GM12878 (cell line): ENCODE data around the gene IP6K3. TPM values are rescaled to one million over a fixed set of nuclear protein-coding genes. Genes with fewer than 3 reads are reported as not detected.

Source experiments
- ATAC-seq: fragments of 200-7000 bp; cut with Tn5 transposase; 3 replicates; pipeline ENCODE4 v1.9.1; 2020; ENCODE audit warnings: mild to moderate bottlenecking, moderate library complexity
- BruUV-seq: library from RNA; stranded (reverse); fragments of 400-500 nt; replicated peaks from 2 replicates; lab custom pipeline; 2021; lab: Mats Ljungman, UMichigan
- CTCF ChIA-PET: fragments of 300-600 bp; sonication (Branson Sonifier 250); formaldehyde crosslinking; extraction: SDS; loops from one replicate; lab custom pipeline; 2021; ENCODE audit warnings: inconsistent platforms; lab: Yijun Ruan, JAX
- POLR2A ChIA-PET: fragments of 350-600 bp; formaldehyde crosslinking; extraction: SDS; loops from one replicate; lab custom pipeline; 2021; ENCODE audit warnings: inconsistent platforms; lab: Charles Lee
- RAD21 ChIA-PET: fragments of 300-600 bp; sonication (Branson Sonifier 250); formaldehyde crosslinking; loops from one replicate; lab custom pipeline; 2023; ENCODE audit warnings: antibody characterized with exemption; ENCODE audit not compliant: unreplicated experiment; lab: Charles Lee
- SMC1A ChIA-PET: fragments of 300-600 bp; sonication (Branson Sonifier 250); formaldehyde crosslinking; loops from one replicate; lab custom pipeline; 2023; ENCODE audit not compliant: unreplicated experiment, uncharacterized antibody; lab: Charles Lee
- DNase-seq: peaks from one replicate; pipeline ENCODE4 v3.0.0-alpha.2; 2011; ENCODE audit warnings: low read depth, low spot score
- FAIRE-seq: peaks from 3 replicates; lab custom pipeline; 2011; peaks lifted over from hg19 to GRCh38; lab: Jason Lieb, UNC
- H2AFZ ChIP-seq: 2 replicates; pipeline ENCODE4 v1.6.0; 2011; ENCODE audit warnings: low read depth, low read length, control low read depth; ENCODE audit not compliant: control insufficient read depth
- H3K27ac ChIP-seq: 2 replicates; pipeline ENCODE4 v1.5.1; 2011; ENCODE audit warnings: control low read depth; ENCODE audit not compliant: control insufficient read depth, insufficient read depth
- H3K27me3 ChIP-seq, 2 experiments: replicated peaks in 1 of 2; 2 replicates each; pipeline versions ENCODE4 v1.6.0 to v1.6.1; 2011; ENCODE audit warnings: low read length in 1 of 2; ENCODE audit not compliant: control insufficient read depth in 2 of 2, insufficient read depth in 2 of 2
- H3K36me3 ChIP-seq, 2 experiments: 2 replicates each; pipeline ENCODE4 v1.5.1; 2011; ENCODE audit warnings: low read length in 1 of 2; ENCODE audit not compliant: control insufficient read depth in 2 of 2, insufficient read depth in 2 of 2
- H3K4me1 ChIP-seq: 2 replicates; pipeline ENCODE4 v1.6.1; 2011; ENCODE audit warnings: mild to moderate bottlenecking, low read length, moderate library complexity, mixed read lengths; ENCODE audit not compliant: control insufficient read depth, insufficient read depth
- H3K4me2 ChIP-seq: 2 replicates; pipeline ENCODE4 v1.6.0; 2011; ENCODE audit warnings: control low read depth; ENCODE audit not compliant: control insufficient read depth, insufficient read depth
- H3K4me3 ChIP-seq: fragments of 200-600 bp; sonication (generic); 2 replicates; pipeline ENCODE4 v1.5.1; 2016
- H3K79me2 ChIP-seq: 2 replicates; pipeline ENCODE4 v1.6.0; 2011; ENCODE audit warnings: low read length; ENCODE audit not compliant: control insufficient read depth, insufficient read depth
- H3K9ac ChIP-seq: 2 replicates; pipeline ENCODE4 v1.8.0; 2011; ENCODE audit warnings: low read length, control low read depth, mixed read lengths; ENCODE audit not compliant: control insufficient read depth, insufficient read depth
- H3K9me3 ChIP-seq: replicated peaks from 3 replicates; pipeline ENCODE4 v1.5.1; 2011; ENCODE audit warnings: mild to moderate bottlenecking, low read length; ENCODE audit not compliant: control insufficient read depth, insufficient read depth
- H4K20me1 ChIP-seq: 2 replicates; pipeline ENCODE4 v1.6.0; 2011; ENCODE audit not compliant: control insufficient read depth, insufficient read depth
- BACH1 ChIP-seq: fragments of 450-650 bp; IDR thresholded peaks from 2 replicates; pipeline ENCODE4 v1.6.1; 2017; ENCODE audit warnings: mild to moderate bottlenecking, borderline replicate concordance
- BHLHE40 ChIP-seq, 2 experiments: fragments of 450-650 bp in 1 of 2; IDR thresholded peaks; 2 replicates each; pipeline ENCODE4 v1.6.1; 2011 to 2017; ENCODE audit warnings: low read depth in 2 of 2, borderline replicate concordance in 1 of 2, improper control_type of control experiment in 1 of 2, low read length in 1 of 2, mild to moderate bottlenecking in 1 of 2
- CBX5 ChIP-seq: sonication (generic); IDR thresholded peaks from 2 replicates; pipeline ENCODE4 v1.6.1; 2016; ENCODE audit warnings: low read depth, moderate library complexity, mild to moderate bottlenecking, inconsistent platforms
- CHD4 ChIP-seq: fragments of 200-600 bp; sonication (generic); IDR thresholded peaks from 2 replicates; pipeline ENCODE4 v1.6.1; 2016; ENCODE audit warnings: mild to moderate bottlenecking
- IKZF1 ChIP-seq: fragments of 450-650 bp; conservative IDR thresholded peaks from 2 replicates; pipeline ENCODE4 v1.6.1; 2017; ENCODE audit warnings: antibody characterized with exemption, mild to moderate bottlenecking
- JUNB ChIP-seq: IDR thresholded peaks from 2 replicates; pipeline ENCODE4 v1.6.1; 2016; ENCODE audit warnings: antibody characterized with exemption, mild to moderate bottlenecking
- PML ChIP-seq: IDR thresholded peaks from 2 replicates; pipeline ENCODE4 v1.6.1; 2012; ENCODE audit warnings: low read length, inconsistent platforms
- RAD21 ChIP-seq: IDR thresholded peaks from 2 replicates; pipeline ENCODE4 v1.6.1; 2011; ENCODE audit warnings: mild to moderate bottlenecking, low read depth, low read length, moderate library complexity; ENCODE audit not compliant: insufficient read depth
- SIN3A ChIP-seq: IDR thresholded peaks from 2 replicates; pipeline ENCODE4 v1.6.1; 2012; ENCODE audit warnings: low read depth, low read length, improper control_type of control experiment
- SP1 ChIP-seq: IDR thresholded peaks from one replicate; pipeline ENCODE4 v1.6.1; 2011; ENCODE audit warnings: low read depth, low read length
- SPI1 ChIP-seq: IDR thresholded peaks from 2 replicates; pipeline ENCODE4 v1.6.1; 2011; ENCODE audit warnings: low read depth, mild to moderate bottlenecking, low read length, moderate library complexity, borderline replicate concordance; ENCODE audit not compliant: insufficient read depth
- TBL1XR1 ChIP-seq: IDR thresholded peaks from 2 replicates; pipeline ENCODE4 v1.6.1; 2012; ENCODE audit warnings: low read depth, low read length, improper control_type of control experiment
- WGBS: methylation state at CpG from one replicate; pipeline ENCODE4 v1.1.6; 2016; ENCODE audit warnings: low lambda C conversion rate; ENCODE audit not compliant: insufficient replicate concordance, insufficient coverage; ENCODE audit errors: missing lambda C conversion rate; 5-methylcytosine and 5-hydroxymethylcytosine counted together
- in situ Hi-C: fragments of 300-500 bp; cut with MboI; formaldehyde crosslinking; loops from 9 replicates; pipeline ENCODE4 v1.14.3; 2018; ENCODE audit warnings: mixed read lengths
- intact Hi-C: fragments of 100-400 bp; cut with micrococcal nuclease; formaldehyde crosslinking; loops from one replicate; pipeline ENCODE4 v1.14.2; 2022; ENCODE audit not compliant: unreplicated experiment
- polyA plus RNA-seq, 11 experiments: library from polyadenylated mRNA; depleted of rRNA in 4 of 11; unstranded in 6 of 11; stranded (reverse) in 5 of 11; fragments of >200 nt; fragmentation: Nextera tagmentation in 4 of 11; fragmentation: Illumina TruSeq in 1 of 11; extraction: Ambion mirVana in 4 of 11; extraction: Trizol in 1 of 11; gene quantifications; 1 replicate in 1 of 11; 2 replicates in 10 of 11; pipeline versions ENCODE4 v1.2.1 to v1.2.3, GENCODE V29; 2011 to 2016; ENCODE audit warnings: inconsistent platforms in 2 of 11, missing spikeins in 2 of 11, low read depth in 1 of 11
- total RNA-seq, 4 experiments: library from RNA; depleted of rRNA in 3 of 4; stranded (reverse); fragments of >200 nt in 3 of 4; fragmentation: Illumina TruSeq in 1 of 4; extraction: Trizol in 1 of 4; gene quantifications; 2 replicates each; pipeline versions ENCODE4 v1.2.1 to v1.2.3, GENCODE V29; 2013 to 2021
- TF ChIP-seq, protein P1 (sequence below): fragments of 450-650 bp; IDR thresholded peaks from 2 replicates; pipeline ENCODE4 v1.6.1; 2017; ENCODE audit warnings: mild to moderate bottlenecking, moderate library complexity
- TF ChIP-seq, protein P2 (sequence below), 3 experiments: IDR thresholded peaks in 2 of 3; conservative IDR thresholded peaks in 1 of 3; 2 replicates each; pipeline ENCODE4 v1.5.1; 2011; ENCODE audit warnings: low read depth in 3 of 3, low read length in 3 of 3, mild to moderate bottlenecking in 3 of 3, control low read depth in 2 of 3, moderate library complexity in 2 of 3, inconsistent platforms in 1 of 3, mixed read lengths in 1 of 3; ENCODE audit not compliant: control insufficient read depth in 2 of 3, insufficient read depth in 1 of 3; ENCODE audit errors: extremely low read depth in 1 of 3
- TF ChIP-seq, protein P3 (sequence below): IDR thresholded peaks from 2 replicates; pipeline ENCODE4 v1.6.1; 2011; ENCODE audit warnings: mild to moderate bottlenecking, low read depth, low read length, moderate library complexity; ENCODE audit not compliant: insufficient replicate concordance
- TF ChIP-seq, protein P4 (sequence below): IDR thresholded peaks from 2 replicates; pipeline ENCODE4 v1.6.1; 2011; ENCODE audit warnings: borderline replicate concordance, low read depth, mild to moderate bottlenecking, moderate library complexity, mixed read lengths, low read length; ENCODE audit not compliant: insufficient read depth; ENCODE audit errors: extremely low read length

Gene IP6K3
- total and polyA plus RNA-seq, 10 of the 15 experiments (the other 5 are each of a cell fraction or from before 2014, with no cell fraction given), result 0.02 to 0.15 (median 0.09) TPM; not detected in 7

DNA sequence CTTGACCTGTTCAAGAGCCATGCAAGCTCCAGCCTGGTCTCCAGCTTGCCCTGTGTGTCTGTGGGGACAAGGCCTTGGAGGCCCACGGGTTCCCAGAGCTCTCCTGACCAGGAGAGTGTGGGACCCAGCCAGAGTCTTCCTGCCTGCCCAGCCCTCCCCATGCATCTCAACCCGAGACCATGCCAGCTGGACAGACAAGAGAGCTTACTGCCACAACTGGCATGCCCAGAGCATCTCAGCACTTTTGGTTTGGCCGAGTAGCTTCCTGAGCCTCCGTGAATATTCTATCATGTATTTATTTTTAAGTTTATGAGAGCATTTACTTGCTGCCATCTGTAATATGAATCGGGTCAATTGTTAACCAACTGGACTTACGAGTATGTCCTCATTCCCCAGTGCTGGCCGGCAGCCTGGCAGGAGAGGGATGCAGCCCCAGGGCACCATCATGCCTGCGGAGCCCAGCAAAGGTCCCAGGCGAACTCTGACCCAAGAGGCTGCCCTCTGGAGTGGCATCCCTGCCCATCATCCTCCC is 14.9 kb downstream of the IP6K3 start:
- no peaks in the 10 kb centered on the region; the same call in 1 of the 2 replicates for H4K20me1 ChIP-seq
- FAIRE-seq (no peak), ATAC-seq (no peak), DNase-seq (no peak)
- intact Hi-C loops, result no loop called here
- peaks cover 0 to 5% of the 10 kb centered on the region in 2 experiments; a peak in 1 of 4 replicates for H3K27me3 ChIP-seq
- H3K36me3 ChIP-seq, result no peaks in the 10 kb centered on the region
- no peak overlapping the region for H3K27ac ChIP-seq
- H2AFZ ChIP-seq, result no peak overlapping the region
- H3K4me3 ChIP-seq, result no peak overlapping the region
- RAD21 ChIA-PET, result no interaction called here
- H3K9me3 ChIP-seq, result no peaks in the 10 kb centered on the region
- H3K4me2 ChIP-seq, result no peak overlapping the region
- in situ Hi-C loops, result no loop called here
- SMC1A ChIA-PET, result no interaction called here
- no peaks in the 10 kb centered on the region for H3K79me2 ChIP-seq
- POLR2A ChIA-PET, result no interaction called here
- H3K4me1 ChIP-seq, result no peaks in the 10 kb centered on the region
- 7% methylated on average over 9 of the region's 9 CpGs for WGBS
- H3K9ac ChIP-seq, result no peak overlapping the region
- no TSS peak for BruUV-seq
- CTCF ChIA-PET, result interaction anchor here (1.4 to 1.7 kb wide), 2 partner anchors 10 to 12 kb away, joined by 4 read pairs; no protein-coding TSS in a partner anchor
- TF ChIP-seq CHD4 (no peak), SP1 (no peak), TBL1XR1 (no peak), RAD21 (no peak), SIN3A (no peak), IKZF1 (no peak), JUNB (no peak), BHLHE40 (IDR thresholded peaks at IDR 0.05; ENCODE audit: borderline replicate concordance in 1 of 2, low read depth in 2 of 2, low read length in 1 of 2) (no peak), BACH1 (no peak), SPI1 (no peak), PML (no peak), CBX5 (no peak)
- TF ChIP-seq, protein P1, sequence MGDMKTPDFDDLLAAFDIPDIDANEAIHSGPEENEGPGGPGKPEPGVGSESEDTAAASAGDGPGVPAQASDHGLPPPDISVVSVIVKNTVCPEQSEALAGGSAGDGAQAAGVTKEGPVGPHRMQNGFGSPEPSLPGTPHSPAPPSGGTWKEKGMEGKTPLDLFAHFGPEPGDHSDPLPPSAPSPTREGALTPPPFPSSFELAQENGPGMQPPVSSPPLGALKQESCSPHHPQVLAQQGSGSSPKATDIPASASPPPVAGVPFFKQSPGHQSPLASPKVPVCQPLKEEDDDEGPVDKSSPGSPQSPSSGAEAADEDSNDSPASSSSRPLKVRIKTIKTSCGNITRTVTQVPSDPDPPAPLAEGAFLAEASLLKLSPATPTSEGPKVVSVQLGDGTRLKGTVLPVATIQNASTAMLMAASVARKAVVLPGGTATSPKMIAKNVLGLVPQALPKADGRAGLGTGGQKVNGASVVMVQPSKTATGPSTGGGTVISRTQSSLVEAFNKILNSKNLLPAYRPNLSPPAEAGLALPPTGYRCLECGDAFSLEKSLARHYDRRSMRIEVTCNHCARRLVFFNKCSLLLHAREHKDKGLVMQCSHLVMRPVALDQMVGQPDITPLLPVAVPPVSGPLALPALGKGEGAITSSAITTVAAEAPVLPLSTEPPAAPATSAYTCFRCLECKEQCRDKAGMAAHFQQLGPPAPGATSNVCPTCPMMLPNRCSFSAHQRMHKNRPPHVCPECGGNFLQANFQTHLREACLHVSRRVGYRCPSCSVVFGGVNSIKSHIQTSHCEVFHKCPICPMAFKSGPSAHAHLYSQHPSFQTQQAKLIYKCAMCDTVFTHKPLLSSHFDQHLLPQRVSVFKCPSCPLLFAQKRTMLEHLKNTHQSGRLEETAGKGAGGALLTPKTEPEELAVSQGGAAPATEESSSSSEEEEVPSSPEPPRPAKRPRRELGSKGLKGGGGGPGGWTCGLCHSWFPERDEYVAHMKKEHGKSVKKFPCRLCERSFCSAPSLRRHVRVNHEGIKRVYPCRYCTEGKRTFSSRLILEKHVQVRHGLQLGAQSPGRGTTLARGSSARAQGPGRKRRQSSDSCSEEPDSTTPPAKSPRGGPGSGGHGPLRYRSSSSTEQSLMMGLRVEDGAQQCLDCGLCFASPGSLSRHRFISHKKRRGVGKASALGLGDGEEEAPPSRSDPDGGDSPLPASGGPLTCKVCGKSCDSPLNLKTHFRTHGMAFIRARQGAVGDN, result no peak
- TF ChIP-seq, protein P2, sequence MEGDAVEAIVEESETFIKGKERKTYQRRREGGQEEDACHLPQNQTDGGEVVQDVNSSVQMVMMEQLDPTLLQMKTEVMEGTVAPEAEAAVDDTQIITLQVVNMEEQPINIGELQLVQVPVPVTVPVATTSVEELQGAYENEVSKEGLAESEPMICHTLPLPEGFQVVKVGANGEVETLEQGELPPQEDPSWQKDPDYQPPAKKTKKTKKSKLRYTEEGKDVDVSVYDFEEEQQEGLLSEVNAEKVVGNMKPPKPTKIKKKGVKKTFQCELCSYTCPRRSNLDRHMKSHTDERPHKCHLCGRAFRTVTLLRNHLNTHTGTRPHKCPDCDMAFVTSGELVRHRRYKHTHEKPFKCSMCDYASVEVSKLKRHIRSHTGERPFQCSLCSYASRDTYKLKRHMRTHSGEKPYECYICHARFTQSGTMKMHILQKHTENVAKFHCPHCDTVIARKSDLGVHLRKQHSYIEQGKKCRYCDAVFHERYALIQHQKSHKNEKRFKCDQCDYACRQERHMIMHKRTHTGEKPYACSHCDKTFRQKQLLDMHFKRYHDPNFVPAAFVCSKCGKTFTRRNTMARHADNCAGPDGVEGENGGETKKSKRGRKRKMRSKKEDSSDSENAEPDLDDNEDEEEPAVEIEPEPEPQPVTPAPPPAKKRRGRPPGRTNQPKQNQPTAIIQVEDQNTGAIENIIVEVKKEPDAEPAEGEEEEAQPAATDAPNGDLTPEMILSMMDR (IDR thresholded peaks at IDR 0.05 in 2 of 3, conservative IDR thresholded peaks at IDR 0.05 in 1 of 3; ENCODE audit: control insufficient read depth in 2 of 3, extremely low read depth in 1 of 3, insufficient read depth in 1 of 3, low read depth in 3 of 3, low read length in 3 of 3), result no peak
- TF ChIP-seq, protein P3, sequence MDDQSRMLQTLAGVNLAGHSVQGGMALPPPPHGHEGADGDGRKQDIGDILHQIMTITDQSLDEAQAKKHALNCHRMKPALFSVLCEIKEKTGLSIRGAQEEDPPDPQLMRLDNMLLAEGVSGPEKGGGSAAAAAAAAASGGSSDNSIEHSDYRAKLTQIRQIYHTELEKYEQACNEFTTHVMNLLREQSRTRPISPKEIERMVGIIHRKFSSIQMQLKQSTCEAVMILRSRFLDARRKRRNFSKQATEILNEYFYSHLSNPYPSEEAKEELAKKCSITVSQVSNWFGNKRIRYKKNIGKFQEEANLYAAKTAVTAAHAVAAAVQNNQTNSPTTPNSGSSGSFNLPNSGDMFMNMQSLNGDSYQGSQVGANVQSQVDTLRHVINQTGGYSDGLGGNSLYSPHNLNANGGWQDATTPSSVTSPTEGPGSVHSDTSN, result no peak
- TF ChIP-seq, protein P4, sequence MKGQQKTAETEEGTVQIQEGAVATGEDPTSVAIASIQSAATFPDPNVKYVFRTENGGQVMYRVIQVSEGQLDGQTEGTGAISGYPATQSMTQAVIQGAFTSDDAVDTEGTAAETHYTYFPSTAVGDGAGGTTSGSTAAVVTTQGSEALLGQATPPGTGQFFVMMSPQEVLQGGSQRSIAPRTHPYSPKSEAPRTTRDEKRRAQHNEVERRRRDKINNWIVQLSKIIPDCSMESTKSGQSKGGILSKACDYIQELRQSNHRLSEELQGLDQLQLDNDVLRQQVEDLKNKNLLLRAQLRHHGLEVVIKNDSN, result no peak
